IPS-20b (cell line): ENCODE results near the gene LGI1.
"Not testable (repeated sequence)": the region's sequence is repeated elsewhere in the genome, so short reads cannot be mapped to it uniquely, and the experiment has no call there.

Experiments used
- H3K27ac ChIP-seq: one replicate; pipeline ENCODE4 v1.5.1; 2013; ENCODE audit warnings: low read length
- H3K27me3 ChIP-seq: 2 replicates; pipeline ENCODE4 v1.6.1; 2013; ENCODE audit warnings: mild to moderate bottlenecking, low read length, inconsistent platforms; ENCODE audit not compliant: insufficient read depth
- H3K36me3 ChIP-seq: 2 replicates; pipeline ENCODE4 v1.6.1; 2013; ENCODE audit warnings: low read depth, mild to moderate bottlenecking, inconsistent platforms, low read length, moderate library complexity; ENCODE audit not compliant: insufficient read depth
- H3K4me1 ChIP-seq: 2 replicates; pipeline ENCODE4 v1.6.1; 2013; ENCODE audit warnings: mild to moderate bottlenecking, control low read depth, inconsistent platforms, low read length, moderate library complexity; ENCODE audit not compliant: insufficient read depth
- H3K4me3 ChIP-seq: 2 replicates; pipeline ENCODE4 v1.5.1; 2013; ENCODE audit warnings: mild to moderate bottlenecking, low read length, inconsistent platforms
- H3K9ac ChIP-seq: 2 replicates; pipeline ENCODE4 v1.6.1; 2013; ENCODE audit warnings: low read depth, mild to moderate bottlenecking, inconsistent platforms, low read length, moderate library complexity
- H3K9me3 ChIP-seq: 2 replicates; pipeline ENCODE4 v1.6.1; 2013; ENCODE audit warnings: mild to moderate bottlenecking, low read depth, low read length, inconsistent platforms; ENCODE audit not compliant: insufficient read depth

The LGI1 gene

DNA sequence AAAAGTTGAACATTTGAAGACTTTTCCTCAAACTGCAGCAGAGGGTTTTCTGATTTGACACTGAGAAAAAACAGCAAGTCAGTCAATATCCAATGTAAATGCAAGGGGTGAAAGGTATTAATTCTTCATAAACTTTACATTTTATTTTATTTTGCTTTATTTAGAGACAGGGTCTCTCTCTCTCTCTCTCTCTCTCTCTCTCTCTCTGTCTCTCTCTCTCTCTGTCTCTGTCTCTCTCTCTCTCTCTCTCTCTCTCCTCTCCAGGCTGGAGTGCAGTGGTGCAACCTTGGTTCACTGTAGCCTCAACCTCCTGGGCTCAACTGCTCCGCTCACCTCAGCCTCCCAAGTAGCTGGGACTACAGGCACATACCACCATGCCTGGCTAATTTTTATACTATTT lies 73.3 kb downstream of the LGI1 start:
- not testable (repeated sequence) for H3K4me1 ChIP-seq, H3K4me3 ChIP-seq, H3K9ac ChIP-seq, H3K27ac ChIP-seq, H3K36me3 ChIP-seq
- H3K27me3 ChIP-seq = peaks cover 66% of the 10 kb centered on the region
- peaks cover 16% of the 10 kb centered on the region for H3K9me3 ChIP-seq

DNA sequence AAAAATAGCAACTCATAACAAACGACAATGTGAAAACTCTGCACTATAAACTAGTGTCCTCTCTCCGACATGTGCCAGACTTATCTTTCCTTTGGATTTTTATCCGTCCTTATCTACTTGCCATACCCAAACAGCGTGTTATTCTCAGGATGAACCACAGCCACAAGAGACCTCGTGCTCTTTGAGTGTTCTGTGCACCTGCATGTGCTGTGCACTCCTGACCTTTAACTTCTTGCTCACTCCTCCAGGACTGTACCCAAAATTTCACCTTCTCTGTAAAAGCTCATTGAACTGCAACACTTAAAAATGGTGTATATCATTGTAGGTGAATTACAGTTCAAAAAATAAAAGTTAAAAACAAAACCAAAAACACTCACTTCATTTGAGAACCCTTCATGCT lies 78.0 kb downstream of the LGI1 start:
- H3K36me3 ChIP-seq = no peaks in the 10 kb centered on the region
- peaks cover 76% of the 10 kb centered on the region for H3K27me3 ChIP-seq
- H3K27ac ChIP-seq = no peak overlapping the region
- H3K4me3 ChIP-seq = no peak overlapping the region
- no peaks in the 10 kb centered on the region for H3K4me1 ChIP-seq
- H3K9me3 ChIP-seq = peaks cover 16% of the 10 kb centered on the region
- H3K9ac ChIP-seq = no peak overlapping the region

DNA sequence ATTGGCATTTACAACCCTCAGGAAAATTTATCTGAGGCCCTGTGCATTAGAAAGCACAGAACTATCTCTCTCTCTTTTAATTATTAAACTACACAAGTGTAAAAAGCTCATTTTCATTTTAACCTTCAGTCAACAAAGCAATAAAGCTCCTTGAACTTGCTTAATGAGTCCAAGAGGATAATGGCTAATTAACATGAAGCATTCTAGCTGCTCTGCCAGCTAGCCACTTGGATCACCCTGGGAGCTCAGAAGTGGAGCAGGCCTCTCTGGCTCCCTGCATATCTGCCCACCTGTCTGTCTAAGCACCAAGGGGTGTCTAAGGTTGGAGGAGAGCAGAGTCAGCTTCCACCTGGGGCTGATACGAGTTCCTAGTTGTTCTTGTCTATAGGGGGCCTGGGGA lies 80.1 kb downstream of the LGI1 start:
- H3K27me3 ChIP-seq = peaks cover 90% of the 10 kb centered on the region
- H3K4me1 ChIP-seq = peaks cover 4% of the 10 kb centered on the region; the same call in 1 of the 2 replicates
- no peaks in the 10 kb centered on the region for H3K36me3 ChIP-seq
- no peak overlapping the region for H3K27ac ChIP-seq
- H3K9ac ChIP-seq = no peak overlapping the region
- H3K9me3 ChIP-seq = peaks cover 15% of the 10 kb centered on the region
- H3K4me3 ChIP-seq = no peak overlapping the region

DNA sequence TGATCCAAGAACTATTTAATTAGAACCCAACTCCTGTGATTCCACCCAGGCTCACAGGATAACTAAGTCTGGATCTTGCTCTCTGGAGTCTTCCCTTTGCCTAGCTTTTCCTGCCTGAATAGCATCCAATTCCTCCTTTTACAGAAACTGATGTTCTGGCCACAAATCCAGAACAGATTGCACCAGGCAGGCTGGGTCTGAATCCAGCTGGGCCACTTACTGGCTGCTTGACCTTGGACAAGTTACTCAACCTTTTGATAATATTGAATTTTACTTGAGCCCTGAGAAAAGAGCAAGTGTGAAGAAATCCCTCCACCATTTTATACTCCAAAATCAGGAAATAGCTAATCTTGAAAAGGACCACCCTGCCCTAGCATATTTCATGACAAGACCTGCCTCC lies 80.5 kb downstream of the LGI1 start:
- Histone ChIP-seq H3K27me3 (peaks cover 94% of the 10 kb centered on the region), H3K4me3 (no peak overlapping the region)

DNA sequence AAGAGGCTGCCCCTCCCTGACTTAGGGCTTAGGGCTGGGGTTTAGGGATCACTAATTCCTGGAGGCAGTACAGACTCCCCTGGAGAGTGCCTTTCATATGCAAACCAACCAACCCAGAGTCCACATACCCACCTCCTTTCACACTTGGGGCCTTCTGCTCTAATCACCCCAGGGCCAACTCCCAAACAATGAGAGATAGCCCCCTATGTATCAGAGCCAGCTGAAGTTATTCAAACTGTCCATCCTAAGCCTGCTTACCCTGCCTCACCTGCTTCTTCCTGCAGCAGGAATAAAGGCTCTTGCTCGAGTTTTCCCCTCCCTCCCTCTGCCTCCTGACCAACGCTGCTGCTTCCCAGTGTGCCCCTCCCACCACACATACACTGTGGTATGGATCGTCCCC lies 84.2 kb downstream of the LGI1 start:
- H3K4me3 ChIP-seq = no peak overlapping the region
- peaks cover 100% of the 10 kb centered on the region for H3K27me3 ChIP-seq
- H3K9ac ChIP-seq = no peak overlapping the region
- H3K27ac ChIP-seq = no peak overlapping the region
- peaks cover 7% of the 10 kb centered on the region; the same call in 1 of the 2 replicates for H3K9me3 ChIP-seq
- H3K4me1 ChIP-seq = peaks cover 6% of the 10 kb centered on the region; the same call in 1 of the 2 replicates
- no peaks in the 10 kb centered on the region for H3K36me3 ChIP-seq

More for the DNA sequence above, 80.5 kb downstream of the LGI1 start:
- no peaks in the 10 kb centered on the region for H3K36me3 ChIP-seq
- H3K9me3 ChIP-seq = peaks cover 11% of the 10 kb centered on the region; the same call in 1 of the 2 replicates
- H3K4me1 ChIP-seq = peaks cover 6% of the 10 kb centered on the region; the same call in 1 of the 2 replicates
- no peak overlapping the region for H3K9ac ChIP-seq
- no peak overlapping the region for H3K27ac ChIP-seq

DNA sequence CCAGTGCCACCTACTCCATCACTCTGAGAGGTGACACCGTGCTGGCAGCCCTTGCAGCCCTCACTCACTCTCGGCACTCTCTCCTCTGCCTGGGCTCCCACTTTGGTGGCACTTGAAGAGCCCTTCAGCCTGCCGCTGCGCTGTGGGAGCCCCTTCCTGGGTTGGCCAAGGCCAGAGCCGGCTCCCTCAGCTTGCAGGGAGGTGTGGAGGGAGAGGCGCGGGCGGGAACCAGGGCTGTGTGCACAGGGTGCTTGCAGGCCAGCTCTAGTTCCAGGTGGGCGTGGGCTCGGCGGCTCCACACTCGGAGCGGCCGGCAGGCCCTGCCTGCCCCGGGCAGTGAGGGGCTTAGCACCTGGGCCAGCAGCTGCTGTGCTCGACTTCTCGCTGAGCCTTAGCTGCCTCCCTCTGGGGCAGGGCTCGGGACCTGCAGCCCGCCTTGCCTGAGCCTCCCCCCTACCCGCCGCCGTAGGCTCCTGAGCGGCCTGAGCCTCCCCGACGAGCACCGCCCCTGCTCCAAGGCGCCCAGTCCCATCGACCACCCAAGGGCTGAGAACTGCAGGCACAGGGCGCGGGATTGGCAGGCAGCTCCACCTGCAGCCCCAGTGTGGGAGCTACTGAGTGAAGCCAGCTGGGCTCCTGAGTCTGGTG lies 87.4 kb downstream of the LGI1 start:
- peaks cover 9% of the 10 kb centered on the region; the same call in 1 of the 2 replicates for H3K4me1 ChIP-seq
- H3K27me3 ChIP-seq = peaks cover 100% of the 10 kb centered on the region
- H3K36me3 ChIP-seq = no peaks in the 10 kb centered on the region
- H3K9ac ChIP-seq = no peak overlapping the region
- H3K27ac ChIP-seq = no peak overlapping the region
- no peak overlapping the region for H3K4me3 ChIP-seq
- H3K9me3 ChIP-seq = peaks cover 16% of the 10 kb centered on the region
